NCI-H345 (cell line): ENCODE data around the gene MYLIP.

Source experiments
- DNase-seq: peaks from one replicate; lab custom pipeline; 2025; lab: John Stamatoyannopoulos, UW

Gene MYLIP

DNA sequence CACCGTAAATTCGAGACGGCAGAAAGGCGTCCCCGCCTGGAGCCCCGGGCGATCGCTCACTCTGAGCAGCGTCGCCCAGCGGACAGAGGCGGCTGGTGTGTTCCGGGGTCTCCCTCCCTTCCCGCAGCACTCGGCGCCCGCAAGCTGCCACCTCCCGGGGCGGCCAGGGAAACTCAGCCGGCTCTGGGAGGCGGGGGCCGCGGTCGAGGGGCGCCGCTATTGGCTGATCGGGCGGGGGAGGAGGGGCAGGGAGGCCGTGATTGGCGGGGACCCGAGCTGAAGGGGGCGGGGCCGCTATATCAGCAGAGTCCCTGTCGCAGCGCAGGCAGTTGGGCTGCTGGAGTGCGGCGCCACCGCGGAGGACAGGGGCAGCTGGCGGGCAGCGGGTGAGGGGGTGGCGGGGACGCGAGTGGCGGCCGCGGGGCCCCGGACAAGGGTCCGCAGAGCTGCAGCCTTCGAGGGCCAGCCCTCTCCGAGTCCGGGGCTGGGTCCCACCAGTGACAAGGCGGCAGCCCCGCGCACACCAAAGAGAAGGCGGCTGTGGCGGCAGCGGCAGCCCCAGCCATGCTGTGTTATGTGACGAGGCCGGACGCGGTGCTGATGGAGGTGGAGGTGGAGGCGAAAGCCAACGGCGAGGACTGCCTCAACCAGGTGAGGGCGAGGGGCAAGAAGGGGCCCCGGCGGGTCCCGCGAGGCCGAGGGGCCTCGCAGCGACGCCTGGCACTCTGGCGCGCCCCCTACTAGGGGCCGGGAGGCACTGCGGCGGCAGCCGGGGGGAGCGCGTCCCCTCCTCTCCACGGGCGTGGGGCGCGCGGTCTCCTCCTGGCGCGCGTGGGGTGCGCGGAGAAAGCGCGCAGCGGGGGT, at the start of gene MYLIP:
TSS of gene MYLIP (plus strand) at position 328 of the 864 bp plus-strand sequence. CDS start at position 565, 237 bp downstream.
- DNase-seq, result peak; percentile 81

DNA sequence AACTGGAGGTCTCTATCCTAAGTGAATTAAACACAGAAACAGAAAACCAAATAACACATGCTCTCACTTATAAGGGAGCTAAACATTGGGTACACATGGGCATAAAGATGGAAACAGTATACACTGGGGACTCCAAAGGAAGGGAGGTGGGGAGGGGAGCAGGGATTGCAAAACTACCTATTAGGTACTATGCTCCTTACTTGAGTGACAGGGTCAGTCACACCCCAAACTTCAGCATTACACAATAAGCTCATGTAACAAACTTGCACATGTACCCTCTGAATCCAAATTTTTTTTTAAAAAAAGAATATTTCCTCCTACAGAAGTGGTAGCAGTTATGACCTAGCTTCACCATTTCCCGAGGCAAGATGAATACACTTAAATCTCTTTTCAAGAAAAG, 49.5 kb upstream of the MYLIP start:
- no peak for DNase-seq

DNA sequence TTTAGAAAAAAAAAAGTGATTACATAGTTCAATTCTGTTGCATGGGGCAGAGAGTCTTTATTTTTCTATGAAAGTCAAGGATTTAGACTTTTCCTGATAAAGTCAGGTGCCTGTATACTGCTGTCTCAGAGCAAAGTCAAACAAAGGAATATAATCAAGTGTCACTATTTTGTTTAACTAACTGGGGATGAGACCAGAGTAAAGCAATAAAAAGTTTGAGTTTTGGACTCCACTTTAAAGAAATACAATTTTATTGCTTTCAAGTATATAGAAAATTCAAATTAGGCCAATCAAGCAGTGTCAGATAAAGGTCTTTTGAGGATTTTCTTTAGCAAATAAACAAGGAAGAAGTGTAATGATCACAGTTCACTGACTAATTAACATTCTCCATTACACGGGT, 48.7 kb upstream of the MYLIP start:
- no peak for DNase-seq

DNA sequence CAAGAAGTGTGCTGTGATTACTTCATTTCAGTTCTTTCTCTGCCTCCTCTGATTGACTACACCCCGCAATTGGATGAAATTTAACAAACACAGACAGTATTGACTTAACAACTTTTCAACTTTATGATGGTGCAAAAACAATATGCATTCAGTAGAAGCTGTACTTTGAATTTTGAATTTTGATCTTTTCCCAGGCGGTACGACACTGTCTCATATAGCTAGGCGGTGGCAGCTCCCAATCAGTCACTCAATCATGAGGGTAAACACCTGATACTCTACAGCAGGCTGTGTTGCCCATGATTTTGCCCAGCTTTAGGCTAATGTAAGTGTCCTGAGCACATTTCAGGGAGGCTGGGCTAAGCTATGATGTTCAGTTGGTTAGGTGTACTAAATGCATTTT, 47.6 kb upstream of the MYLIP start:
- no peak for DNase-seq

DNA sequence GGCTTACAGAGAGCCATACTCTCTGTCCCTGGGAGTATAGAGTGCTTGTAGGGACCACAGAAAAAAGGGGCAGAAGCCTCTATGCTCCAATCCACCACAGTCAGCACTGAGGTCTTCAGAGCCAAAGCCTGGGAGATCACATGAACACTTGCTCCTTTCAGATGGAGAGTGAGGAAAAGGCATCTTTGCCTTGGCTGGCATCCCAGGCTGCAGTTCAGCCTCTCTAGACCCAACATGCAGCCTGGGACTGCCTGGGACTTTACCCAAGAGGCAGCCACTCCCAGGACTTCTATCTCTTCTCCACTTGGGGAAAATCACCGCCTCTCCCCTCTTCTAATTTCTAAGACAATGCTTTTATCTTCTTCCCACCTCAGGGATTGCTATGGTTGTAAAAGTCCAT, 46.5 kb upstream of the MYLIP start:
- DNase-seq, result no peak

DNA sequence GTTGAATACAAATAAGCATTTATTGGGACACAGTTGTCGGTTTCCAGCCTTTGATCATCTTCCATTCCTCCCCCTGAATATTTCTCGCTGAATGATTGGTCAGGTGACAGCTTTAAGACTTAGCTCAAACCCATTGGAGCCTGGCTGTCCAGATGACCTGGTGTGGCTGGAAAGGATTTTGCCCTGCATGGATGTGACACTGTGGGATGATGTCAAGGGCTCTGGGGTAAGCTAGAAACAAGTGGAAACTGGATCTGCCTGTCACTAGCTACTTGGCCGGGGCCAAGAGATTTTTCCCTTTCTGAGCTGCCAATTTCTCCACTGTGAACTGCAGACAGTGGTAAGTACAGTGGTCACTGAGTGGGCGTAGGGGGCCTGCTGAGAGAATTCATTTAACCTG, 41.9 kb upstream of the MYLIP start:
- DNase-seq, result no peak

DNA sequence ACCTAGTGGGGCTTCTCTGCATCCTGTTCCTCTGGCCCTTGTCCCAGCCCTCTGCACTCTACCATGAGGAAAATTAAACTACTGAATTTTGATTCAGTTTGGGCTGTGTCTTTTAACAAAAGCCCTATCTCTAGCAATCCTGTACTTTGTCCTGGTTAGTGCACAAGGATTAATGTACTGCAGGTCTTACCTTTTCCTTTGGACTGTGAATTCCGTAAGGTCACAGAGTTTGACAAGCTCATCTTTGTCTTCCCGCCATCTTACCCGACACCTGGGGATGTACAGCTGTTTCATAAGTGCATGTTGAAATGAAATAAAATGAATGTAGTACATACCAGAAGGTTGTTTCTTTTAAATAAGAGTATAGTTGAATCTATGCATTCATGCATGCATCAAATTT, 41.5 kb upstream of the MYLIP start:
- no peak for DNase-seq

DNA sequence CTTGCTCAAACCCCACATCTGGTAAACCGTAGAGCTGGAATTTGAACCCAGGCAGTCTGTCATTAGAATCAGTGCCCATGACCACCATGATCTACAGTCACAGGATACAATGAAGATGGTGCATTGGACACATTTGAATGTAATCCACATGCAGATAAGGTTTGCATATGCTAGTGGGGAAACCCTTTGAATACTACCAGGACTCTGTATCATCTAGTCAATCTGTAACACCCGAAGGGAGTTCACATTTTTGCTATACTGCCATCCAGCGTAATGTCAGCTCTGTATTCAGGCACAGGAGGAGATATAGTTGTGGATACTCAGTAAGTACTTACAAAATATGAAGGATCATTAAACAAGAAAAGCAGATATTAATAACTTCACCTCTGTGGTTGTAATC, 40.5 kb upstream of the MYLIP start:
- no peak for DNase-seq

DNA sequence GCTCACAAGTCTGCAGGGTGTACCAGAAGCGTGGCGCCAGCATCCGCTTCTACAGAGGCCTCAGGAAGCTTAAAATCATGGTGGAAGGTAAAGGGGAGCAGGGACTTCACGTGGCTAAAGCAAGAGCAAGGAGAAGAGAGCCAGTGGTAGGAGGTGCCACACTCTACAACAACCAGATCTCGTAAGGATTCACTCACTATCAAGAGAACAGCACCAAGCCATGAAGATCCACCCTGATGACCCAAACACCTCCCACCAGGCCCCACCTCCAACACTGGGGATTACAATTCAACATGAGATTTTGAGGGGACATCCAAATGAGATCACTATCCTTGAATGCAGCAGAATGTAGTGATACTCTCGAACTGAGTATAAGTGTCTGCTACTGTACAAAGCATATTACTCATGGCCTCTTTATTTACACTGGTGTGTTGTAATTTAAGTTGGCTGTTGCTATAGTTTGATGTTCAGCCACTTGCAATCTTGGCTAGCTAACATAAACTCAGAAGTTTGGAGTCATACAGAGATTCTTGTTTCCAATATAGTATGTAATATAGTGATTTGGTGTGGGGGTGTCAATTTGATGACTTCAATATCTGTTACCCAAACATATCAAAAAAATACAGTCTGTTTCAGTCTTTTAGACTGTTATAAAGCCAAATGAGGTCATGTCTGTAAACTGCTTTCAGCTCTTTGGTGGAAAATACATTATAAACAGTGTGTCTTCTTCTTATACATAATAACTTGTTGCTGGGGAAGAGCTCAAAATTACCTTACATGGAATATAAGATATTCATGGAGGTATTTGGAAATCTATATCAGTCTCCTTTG, 39.4 kb upstream of the MYLIP start:
- no peak for DNase-seq

DNA sequence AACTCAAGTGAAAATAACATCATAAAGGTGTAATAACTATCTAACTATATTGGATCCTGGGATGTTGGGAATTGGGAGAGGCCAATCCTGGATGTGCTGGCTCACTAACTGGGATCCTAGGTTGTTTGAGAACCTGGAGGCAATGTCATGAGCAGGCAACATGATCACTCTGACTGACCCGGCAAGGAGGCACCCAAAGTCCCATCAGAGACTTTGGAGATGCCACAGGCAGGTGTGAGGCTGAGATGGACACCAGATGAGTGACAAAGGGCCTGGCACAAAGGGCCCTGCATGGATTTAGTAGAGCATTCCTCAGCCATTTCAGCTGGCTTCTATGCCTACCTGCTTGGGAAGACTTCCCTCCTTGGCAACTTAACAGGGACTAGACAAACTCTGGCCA, 38.4 kb upstream of the MYLIP start:
- DNase-seq, result no peak

DNA sequence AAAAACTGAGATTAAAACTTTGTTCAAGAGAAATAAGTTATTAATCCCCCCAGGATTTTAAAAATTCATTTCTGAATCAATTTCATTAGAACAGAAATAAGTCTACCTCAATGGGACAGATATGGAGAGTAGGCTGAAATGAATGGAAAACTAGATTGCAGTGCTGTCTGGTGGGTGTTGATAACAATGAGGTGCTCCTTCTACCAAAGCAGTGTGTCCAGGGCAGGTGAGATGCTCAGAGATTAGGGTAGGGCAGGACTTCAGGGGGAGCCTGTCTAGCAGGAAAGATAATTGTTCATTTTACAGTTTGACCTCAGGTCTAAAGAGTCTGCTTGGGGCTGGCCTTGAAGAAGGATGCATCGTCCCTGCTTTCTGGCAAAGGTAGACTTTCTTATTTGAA, 38.0 kb upstream of the MYLIP start:
- no peak for DNase-seq

DNA sequence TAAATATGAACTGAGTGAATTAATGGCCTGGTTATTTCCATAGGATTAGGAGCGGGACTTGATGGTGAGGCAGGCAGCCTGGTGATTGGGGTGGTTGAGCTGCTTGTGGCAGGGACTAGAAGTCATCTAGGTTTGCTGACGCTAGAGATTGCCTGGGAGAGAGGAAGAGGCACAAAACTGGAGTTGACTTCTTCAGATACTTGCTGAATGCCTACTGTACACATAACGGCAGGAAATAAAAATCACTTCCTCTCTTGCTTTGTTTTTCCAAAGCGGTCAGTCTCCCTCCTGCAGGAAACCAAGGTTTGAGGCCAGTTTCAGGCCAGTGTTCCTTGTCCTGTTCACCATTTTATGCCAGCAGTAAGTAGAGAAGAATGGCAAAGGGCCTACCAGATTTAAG, 36.7 kb upstream of the MYLIP start:
- no peak for DNase-seq

DNA sequence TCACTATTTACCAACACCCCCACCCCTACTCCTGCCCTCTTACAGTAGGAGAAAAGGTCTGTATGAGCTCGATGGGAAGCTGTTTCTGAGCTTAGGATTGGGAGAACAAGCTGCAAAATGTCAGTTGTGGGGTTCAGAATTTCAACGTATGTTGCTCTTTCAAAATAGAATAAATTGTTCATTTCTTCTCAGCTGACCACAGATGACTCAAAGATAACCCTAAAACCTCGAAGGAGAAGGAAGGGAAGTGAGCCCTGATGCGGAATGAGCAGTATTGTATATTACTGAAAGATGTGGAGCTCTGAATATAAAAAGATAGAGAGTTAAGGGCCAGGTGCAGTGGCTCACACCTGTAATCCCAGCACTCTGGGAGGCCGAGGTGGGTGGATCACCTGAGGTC, 35.9 kb upstream of the MYLIP start:
- no peak for DNase-seq

DNA sequence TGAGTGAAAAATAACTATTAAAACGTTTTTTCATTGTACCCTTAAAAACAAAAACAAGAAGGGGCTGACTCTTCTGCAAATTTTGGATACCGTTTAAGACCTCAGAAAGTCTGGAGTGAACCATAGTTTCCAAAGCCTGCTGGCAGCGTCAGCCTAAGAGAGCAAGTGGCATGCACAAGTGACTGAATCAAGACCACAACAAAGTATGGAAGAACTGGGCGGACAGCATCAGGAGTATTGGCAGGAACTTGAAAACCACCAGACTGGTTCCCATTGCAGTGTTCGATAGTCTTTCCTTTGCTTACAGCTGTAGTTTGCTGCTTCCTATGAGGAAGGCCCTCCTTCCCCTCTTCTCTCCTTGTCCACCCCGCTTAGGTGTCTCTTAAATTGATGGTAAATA, 33.7 kb upstream of the MYLIP start:
- no peak for DNase-seq

DNA sequence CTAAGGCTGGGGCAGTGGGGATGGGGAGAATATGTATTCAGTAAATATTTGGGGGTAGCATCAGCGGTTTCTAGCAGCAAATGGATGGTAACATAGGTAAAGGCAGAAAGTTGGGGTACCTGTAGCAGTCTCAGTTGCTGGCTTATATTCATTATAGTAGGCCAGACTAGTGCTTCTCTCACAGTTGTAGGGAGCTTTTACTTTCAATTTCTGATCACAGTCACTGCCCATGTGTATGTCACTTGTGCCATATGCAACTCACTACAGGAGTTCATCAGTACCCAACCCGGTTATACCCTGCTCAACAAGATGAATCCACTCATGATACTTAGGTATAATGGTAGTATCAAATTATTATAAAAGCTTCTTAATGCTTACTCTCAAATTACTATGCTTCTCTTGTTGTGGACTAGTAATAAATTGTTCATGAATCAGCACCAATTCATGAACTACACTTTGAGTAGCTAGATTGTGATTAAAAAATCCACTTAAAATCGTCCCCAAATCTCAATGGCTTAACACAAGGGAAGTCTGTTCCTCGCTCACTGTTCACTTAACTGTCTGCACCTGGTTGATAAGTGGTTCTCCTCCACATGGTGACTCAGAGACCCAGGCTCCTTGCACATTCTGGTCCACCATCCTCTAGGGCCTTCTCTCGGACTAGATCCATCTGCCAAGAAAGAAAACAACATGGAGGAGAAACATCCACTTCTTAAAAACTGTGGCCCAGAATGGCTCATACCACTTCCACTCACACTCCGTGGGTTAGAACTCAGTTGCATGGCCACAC, 31.3 kb upstream of the MYLIP start:
- DNase-seq, result no peak

DNA sequence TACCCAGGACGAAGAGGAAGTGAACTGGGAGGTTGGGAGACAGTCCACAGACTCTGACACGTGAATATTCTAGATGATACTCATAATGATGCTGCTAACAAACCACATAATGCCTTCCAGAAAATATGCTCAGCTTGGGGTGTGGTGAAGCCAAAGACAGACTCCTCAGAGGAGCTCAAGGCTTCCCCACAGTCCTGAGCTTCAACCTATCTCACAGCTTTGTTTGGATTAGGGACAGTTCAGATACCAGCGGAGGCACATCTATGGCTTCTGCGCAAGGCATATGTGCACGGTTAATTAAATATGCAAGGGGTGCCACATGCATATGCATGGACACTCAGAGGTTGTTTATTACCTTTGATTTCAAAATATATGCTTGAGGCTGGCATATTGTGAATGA, 30.7 kb upstream of the MYLIP start:
- no peak for DNase-seq

DNA sequence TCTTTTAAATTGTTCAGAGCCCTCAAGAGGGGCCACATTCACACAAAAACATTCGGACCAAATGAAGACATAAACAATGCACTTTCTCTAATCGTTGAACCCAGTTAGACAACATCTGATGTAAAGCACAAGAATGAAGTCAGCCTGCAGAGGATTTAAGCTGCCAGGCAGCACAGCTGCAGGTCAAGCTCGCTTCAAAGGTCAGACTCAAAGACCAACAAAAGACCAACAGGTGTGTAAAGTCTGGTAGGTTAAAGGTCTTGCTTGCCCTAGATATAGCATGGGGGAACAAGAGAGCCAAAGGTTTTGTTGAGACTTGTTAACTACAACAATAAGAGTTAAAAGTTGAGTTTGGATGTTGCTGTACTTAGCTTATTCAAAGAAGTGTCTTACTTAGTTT, 26.7 kb upstream of the MYLIP start:
- no peak for DNase-seq

DNA sequence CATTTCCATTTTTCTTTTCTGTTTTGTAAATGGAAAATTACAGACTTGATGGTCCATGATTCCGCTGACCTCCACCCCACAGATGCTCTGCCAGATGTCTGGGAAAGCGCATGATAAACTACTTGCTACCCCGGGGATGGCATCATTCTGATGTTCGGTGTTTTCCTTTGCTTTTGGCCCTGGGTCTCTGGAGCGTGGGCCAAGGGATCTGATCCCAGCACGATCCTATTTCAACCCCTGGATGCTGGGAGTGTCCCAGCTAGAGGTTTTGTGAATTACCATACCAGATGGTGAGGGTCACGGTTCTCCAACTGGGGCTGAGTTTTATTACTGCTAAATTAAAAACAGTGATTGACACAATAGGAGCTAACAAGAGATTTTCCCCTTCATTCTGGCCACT, 25.2 kb upstream of the MYLIP start:
- no peak for DNase-seq

DNA sequence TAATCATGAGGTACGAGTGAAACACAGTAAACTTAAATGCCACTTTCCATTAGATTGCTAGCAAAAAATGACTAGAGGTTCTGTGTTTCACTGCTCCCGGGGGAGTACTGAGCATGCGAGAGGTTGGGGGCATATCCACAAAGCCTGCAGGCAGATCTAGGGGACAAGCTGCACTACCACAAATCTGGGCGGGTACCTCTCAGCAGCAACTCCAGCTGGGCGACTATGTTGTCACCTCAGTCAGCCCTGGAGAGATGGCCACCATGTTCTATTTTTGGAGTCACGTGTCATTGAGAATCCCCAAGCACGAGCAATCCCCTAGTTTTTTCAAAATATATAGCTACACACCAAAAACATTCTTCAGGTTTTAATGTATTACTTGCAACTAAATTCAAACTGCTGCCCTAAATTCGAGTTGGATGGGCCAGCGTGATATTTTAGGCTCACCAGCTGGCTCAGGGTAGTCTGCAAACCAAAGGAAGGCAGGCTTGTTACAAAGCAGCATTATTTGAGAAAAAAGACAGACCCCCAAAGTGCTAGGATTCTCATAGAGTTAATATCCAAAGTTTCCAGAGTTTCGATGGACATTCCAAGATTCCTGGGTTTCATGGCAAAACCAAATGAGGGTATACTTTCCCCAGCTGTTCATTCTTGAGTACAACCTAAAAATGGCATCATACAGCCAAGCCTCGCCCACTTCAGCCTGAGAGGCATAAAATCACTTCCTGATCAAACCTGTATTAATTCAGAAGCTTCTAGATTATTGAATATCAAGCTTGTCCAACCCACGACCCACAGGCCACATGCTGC, 24.1 kb upstream of the MYLIP start:
- DNase-seq, result no peak

DNA sequence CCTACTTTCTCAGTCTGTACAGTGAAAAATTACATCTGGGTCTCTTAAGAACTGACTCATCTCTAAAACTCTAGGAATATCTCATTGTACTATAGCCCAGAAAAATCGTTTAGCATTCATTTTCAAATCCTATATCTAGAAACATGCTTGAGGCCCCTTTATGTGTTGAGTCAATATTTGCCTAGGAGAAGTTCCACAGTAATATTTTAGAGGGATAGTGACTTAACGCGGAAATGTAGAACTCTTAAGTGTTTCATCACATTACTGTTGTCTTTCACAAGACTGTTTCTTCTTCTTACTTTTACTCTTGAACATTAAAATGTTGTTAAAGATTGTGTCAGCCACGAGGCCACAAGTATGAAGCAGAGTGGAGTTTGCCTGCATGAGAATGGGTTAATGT, 23.0 kb upstream of the MYLIP start:
- no peak for DNase-seq

DNA sequence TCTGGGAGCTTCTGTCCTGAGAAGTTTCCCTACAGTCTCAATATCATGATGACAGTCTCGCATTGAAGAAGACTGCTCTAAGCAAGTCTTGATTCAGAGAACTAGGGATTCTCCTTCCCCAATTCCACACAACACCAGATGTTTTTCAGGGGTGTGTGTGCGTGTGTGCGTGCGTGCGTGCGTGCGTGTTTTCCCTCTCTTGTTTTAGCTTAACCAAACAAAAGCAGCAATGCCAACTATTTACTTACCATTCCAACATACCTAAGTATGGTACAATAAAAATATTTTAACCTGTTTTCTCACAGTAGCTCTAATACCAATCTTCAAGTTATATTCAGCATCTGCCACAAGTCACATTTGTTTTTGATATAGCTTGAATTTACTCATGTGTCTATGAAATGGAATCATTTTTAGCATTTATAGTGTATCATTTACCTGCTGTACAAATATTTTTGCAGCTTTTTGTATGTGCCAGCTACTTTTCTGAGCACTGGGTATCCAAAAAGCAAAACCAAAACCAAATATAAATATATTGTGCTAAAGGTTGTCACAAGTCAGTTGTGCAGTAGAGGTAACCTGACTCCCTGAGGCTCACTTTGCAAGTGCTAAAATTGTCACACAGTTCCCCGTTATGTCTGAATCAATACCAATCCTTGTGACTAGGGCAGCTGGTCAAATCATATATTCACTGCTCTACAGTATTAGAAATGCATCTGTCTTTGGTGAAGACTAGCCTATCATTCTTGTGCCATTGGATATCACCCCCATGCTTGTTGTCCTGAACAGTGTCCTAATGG, 21.7 kb upstream of the MYLIP start:
- no peak for DNase-seq
